Ecto neural progenitor cell (in vitro differentiated cells): Measurements from ENCODE around the gene PDE4D.
"Not testable (repeated sequence)": the region's sequence is repeated elsewhere in the genome, so short reads cannot be mapped to it uniquely, and the experiment has no call there.

Experiments used
- DNase-seq: peaks from one replicate; pipeline ENCODE4 v3.0.0-alpha.2; 2018; ENCODE audit warnings: low spot score

Gene PDE4D

GRCh38 chr5:59799668-59800346, 93.7 kb downstream of the PDE4D start:
- no peak for DNase-seq

- no peak for DNase-seq
Observed at GRCh38 chr5:59798862-59799667, 94.5 kb downstream of the PDE4D start.

- DNase-seq = no peak
Observed at GRCh38 chr5:59795141-59795540, 98.4 kb downstream of the PDE4D start.

- DNase-seq = no peak
Observed at GRCh38 chr5:59792983-59793585, 100.4 kb downstream of the PDE4D start.

GRCh38 chr5:59791617-59792016, 101.9 kb downstream of the PDE4D start:
- no peak for DNase-seq

- no peak for DNase-seq
Observed at GRCh38 chr5:59790776-59791475, 102.6 kb downstream of the PDE4D start.

- no peak for DNase-seq
Observed at GRCh38 chr5:59790376-59790775, 103.2 kb downstream of the PDE4D start.

GRCh38 chr5:59789894-59790293, 103.6 kb downstream of the PDE4D start:
- DNase-seq = no peak

GRCh38 chr5:59789197-59789596, 104.3 kb downstream of the PDE4D start:
- no peak for DNase-seq

GRCh38 chr5:59786334-59786805, 107.2 kb downstream of the PDE4D start:
- DNase-seq = no peak

GRCh38 chr5:59785676-59786333, 107.7 kb downstream of the PDE4D start:
- no peak for DNase-seq

GRCh38 chr5:59784708-59785107, 108.8 kb downstream of the PDE4D start:
- not testable (repeated sequence) for DNase-seq

GRCh38 chr5:59783264-59783663, 110.3 kb downstream of the PDE4D start:
- DNase-seq = no peak

GRCh38 chr5:59782856-59783255, 110.7 kb downstream of the PDE4D start:
- no peak for DNase-seq

- DNase-seq = no peak
Observed at GRCh38 chr5:59779453-59779852, 114.1 kb downstream of the PDE4D start.

- DNase-seq = no peak
Observed at GRCh38 chr5:59777028-59777427, 116.5 kb downstream of the PDE4D start.

GRCh38 chr5:59773294-59773693, 120.2 kb downstream of the PDE4D start:
- no peak for DNase-seq

- DNase-seq = no peak
Observed at GRCh38 chr5:59772757-59773156, 120.8 kb downstream of the PDE4D start.

GRCh38 chr5:59772206-59772605, 121.3 kb downstream of the PDE4D start:
- DNase-seq = no peak

GRCh38 chr5:59770953-59771352, 122.6 kb downstream of the PDE4D start:
- no peak for DNase-seq

- DNase-seq = no peak
Observed at GRCh38 chr5:59769832-59770231, 123.7 kb downstream of the PDE4D start.

- no peak for DNase-seq
Observed at GRCh38 chr5:59769041-59769360, 124.5 kb downstream of the PDE4D start.
